ENCODE measurements around the gene SCAMP4. TPM values are rescaled to one million over a fixed set of nuclear protein-coding genes. Genes with fewer than 3 reads are reported as not detected.

SCAMP4 gene
- total RNA-seq, 2 donors from 2014 or later, result 56.3 to 76.5 TPM

- ATAC-seq (no peak), DNase-seq (no peak)
- intact Hi-C loops (cut with DNase I, micrococcal nuclease), result no loop called here
These were observed 39.8 kb downstream of the SCAMP4 start for GRCh38 chr19:1944916-1945561.

GRCh38 chr19:1945899-1946298 lies 40.7 kb downstream of the SCAMP4 start:
- peak; percentile 41 to 44 for DNase-seq
- ATAC-seq, result no peak
- intact Hi-C loops (cut with DNase I, micrococcal nuclease), result no loop called here

GRCh38 chr19:1947651-1948209 lies 42.5 kb downstream of the SCAMP4 start:
- intact Hi-C loops (cut with DNase I, micrococcal nuclease), result no loop called here
- no peak for ATAC-seq
- no peak for DNase-seq

- intact Hi-C loops (cut with DNase I, micrococcal nuclease), result no loop called here
- ATAC-seq, result no peak
- DNase-seq, result no peak
These were observed 44.3 kb downstream of the SCAMP4 start for GRCh38 chr19:1949304-1950101.

GRCh38 chr19:1950640-1951039 lies 45.4 kb downstream of the SCAMP4 start:
- intact Hi-C loops (cut with DNase I, micrococcal nuclease), result no loop called here
- no peak for ATAC-seq
- DNase-seq, result no peak

GRCh38 chr19:1952635-1953034 lies 47.4 kb downstream of the SCAMP4 start:
- intact Hi-C loops (cut with DNase I, micrococcal nuclease), result no loop called here
- no peak for DNase-seq

GRCh38 chr19:1953037-1953436 lies 47.8 kb downstream of the SCAMP4 start:
- intact Hi-C loops (cut with DNase I, micrococcal nuclease), result no loop called here

More at GRCh38 chr19:1952635-1953034, 47.4 kb downstream of the SCAMP4 start:
- no peak for ATAC-seq

GRCh38 chr19:1953441-1954094 lies 48.4 kb downstream of the SCAMP4 start:
- intact Hi-C loops (cut with DNase I, micrococcal nuclease), result no loop called here
- ATAC-seq, result no peak
- DNase-seq, result no peak

More at GRCh38 chr19:1953037-1953436, 47.8 kb downstream of the SCAMP4 start:
- no peak for ATAC-seq
- DNase-seq, result no peak

GRCh38 chr19:1954532-1954933 lies 49.3 kb downstream of the SCAMP4 start:
- intact Hi-C loops (cut with DNase I, micrococcal nuclease), result no loop called here
- no peak for ATAC-seq
- no peak for DNase-seq

GRCh38 chr19:1955171-1956121 lies 50.2 kb downstream of the SCAMP4 start:
- no peak for DNase-seq
- intact Hi-C loops (cut with DNase I, micrococcal nuclease), result no loop called here
- ATAC-seq, result peak; percentile 22

GRCh38 chr19:1956122-1956494 lies 50.9 kb downstream of the SCAMP4 start:
- ATAC-seq (no peak), DNase-seq (no peak)
- intact Hi-C loops (cut with DNase I, micrococcal nuclease), result no loop called here

GRCh38 chr19:1956868-1957492 lies 51.8 kb downstream of the SCAMP4 start:
- DNase-seq (peak in 1 of 2 donors; percentile 70), ATAC-seq (peak; percentile 14)
- intact Hi-C loops (cut with DNase I, micrococcal nuclease), result no loop called here

GRCh38 chr19:1957562-1958248 lies 52.5 kb downstream of the SCAMP4 start:
- ATAC-seq (no peak), DNase-seq (no peak)
- intact Hi-C loops (cut with DNase I, micrococcal nuclease), result no loop called here

- intact Hi-C loops (cut with DNase I, micrococcal nuclease), result no loop called here
- DNase-seq (no peak), ATAC-seq (no peak)
These were observed 54.9 kb downstream of the SCAMP4 start for GRCh38 chr19:1959928-1960589.

GRCh38 chr19:1961000-1961883 lies 56.0 kb downstream of the SCAMP4 start:
- no peak for ATAC-seq
- no peak for DNase-seq
- intact Hi-C loops (cut with DNase I, micrococcal nuclease), result no loop called here

GRCh38 chr19:1962674-1963073 lies 57.5 kb downstream of the SCAMP4 start:
- intact Hi-C loops (cut with DNase I, micrococcal nuclease), result no loop called here
- ATAC-seq (no peak), DNase-seq (no peak)

All from left colon (tissue), 2 donors.